MG63 (cell line): ENCODE measurements around the gene VSTM2B. TPM values are rescaled to one million over a fixed set of nuclear protein-coding genes. Genes with fewer than 3 reads are reported as not detected.

Source experiments
- DNase-seq: peaks from one replicate; pipeline ENCODE4 v3.0.0-alpha.2; 2020
- H3K27me3 ChIP-seq: fragments of 250-450 bp; sonication (Bioruptor Pico); 2 replicates; pipeline ENCODE4 v1.5.1; 2020; ENCODE audit warnings: mild to moderate bottlenecking, moderate library complexity
- H3K36me3 ChIP-seq: fragments of 250-450 bp; sonication (Bioruptor Pico); 2 replicates; pipeline ENCODE4 v1.5.1; 2020; ENCODE audit warnings: mild to moderate bottlenecking, moderate library complexity
- H3K4me3 ChIP-seq: fragments of 250-450 bp; sonication (Bioruptor Pico); 2 replicates; pipeline ENCODE4 v1.5.1; 2020; ENCODE audit warnings: mild to moderate bottlenecking, moderate library complexity
- H3K9me3 ChIP-seq: fragments of 250-450 bp; sonication (Bioruptor Pico); 2 replicates; pipeline ENCODE4 v1.5.1; 2020; ENCODE audit warnings: mild to moderate bottlenecking, moderate library complexity
- total RNA-seq: library from RNA; depleted of rRNA; stranded (reverse); fragments of >200 nt; shearing (Covaris generic); gene quantifications from 2 replicates; pipeline ENCODE4 v1.2.3, GENCODE V29; 2014; ENCODE audit warnings: low replicate concordance; rRNA removed

Gene VSTM2B
- total RNA-seq, 1 experiment from 2014 or later = not detected

GRCh38 chr19:29598496-29598895 lies 72.7 kb downstream of the VSTM2B start:
- H3K9me3 ChIP-seq = no peaks in the 10 kb centered on the region
- peaks cover 39% of the 10 kb centered on the region for H3K27me3 ChIP-seq
- H3K4me3 ChIP-seq = no peak overlapping the region
- no peak for DNase-seq
- no peaks in the 10 kb centered on the region for H3K36me3 ChIP-seq

- H3K9me3 ChIP-seq = no peaks in the 10 kb centered on the region
- no peak for DNase-seq
- peaks cover 3% of the 10 kb centered on the region for H3K27me3 ChIP-seq
- H3K4me3 ChIP-seq = no peak overlapping the region
- no peaks in the 10 kb centered on the region for H3K36me3 ChIP-seq
Measured at GRCh38 chr19:29603308-29603707, 77.5 kb downstream of the VSTM2B start.

GRCh38 chr19:29605653-29606419 lies 80.0 kb downstream of the VSTM2B start, which contains the start of gene POP4:
POP4 (plus strand) TSS chr19:29606283; CDS start chr19:29606319, 36 bp downstream.
- peak; percentile 98 for DNase-seq
- Histone ChIP-seq H3K9me3 (no peaks in the 10 kb centered on the region), H3K36me3 (peaks cover 20% of the 10 kb centered on the region), H3K27me3 (no peaks in the 10 kb centered on the region), H3K4me3 (peak within 1 kb of the TSS; percentile 97)

GRCh38 chr19:29606420-29606747 lies 80.6 kb downstream of the VSTM2B start:
- H3K27me3 ChIP-seq = no peaks in the 10 kb centered on the region
- peaks cover 25% of the 10 kb centered on the region for H3K36me3 ChIP-seq
- no peaks in the 10 kb centered on the region for H3K9me3 ChIP-seq
- H3K4me3 ChIP-seq = peak overlapping the region; percentile 97
- DNase-seq = no peak

DNA sequence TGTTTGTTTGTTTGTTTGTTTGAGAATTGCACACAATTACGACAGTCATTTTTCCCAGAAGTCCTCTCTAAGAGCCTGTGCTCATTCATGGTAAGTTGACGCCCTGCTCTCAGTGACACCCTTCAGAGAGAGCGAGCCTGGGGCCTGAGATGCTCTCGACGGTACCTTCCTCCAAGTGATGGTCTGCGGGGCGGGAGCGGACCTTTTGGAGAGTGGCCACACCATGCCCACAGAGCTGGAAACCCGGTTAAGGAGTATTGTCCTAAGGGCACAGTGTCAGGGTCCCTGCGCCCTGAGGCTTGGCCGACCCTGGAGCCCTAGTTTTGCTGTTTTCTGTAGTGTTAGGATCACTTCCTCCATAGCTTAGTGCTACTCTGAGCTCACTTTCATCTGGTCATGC lies 83.8 kb downstream of the VSTM2B start:
- no peaks in the 10 kb centered on the region for H3K9me3 ChIP-seq

GRCh38 chr19:29610213-29610573 lies 84.4 kb downstream of the VSTM2B start:
- no peak for DNase-seq
- no peak overlapping the region for H3K4me3 ChIP-seq
- peaks cover 50% of the 10 kb centered on the region for H3K36me3 ChIP-seq
- H3K9me3 ChIP-seq = no peaks in the 10 kb centered on the region
- H3K27me3 ChIP-seq = no peaks in the 10 kb centered on the region

More for the DNA sequence above, 83.8 kb downstream of the VSTM2B start:
- Histone ChIP-seq H3K4me3 (no peak overlapping the region), H3K27me3 (no peaks in the 10 kb centered on the region), H3K36me3 (peaks cover 50% of the 10 kb centered on the region)
- DNase-seq = no peak

DNA sequence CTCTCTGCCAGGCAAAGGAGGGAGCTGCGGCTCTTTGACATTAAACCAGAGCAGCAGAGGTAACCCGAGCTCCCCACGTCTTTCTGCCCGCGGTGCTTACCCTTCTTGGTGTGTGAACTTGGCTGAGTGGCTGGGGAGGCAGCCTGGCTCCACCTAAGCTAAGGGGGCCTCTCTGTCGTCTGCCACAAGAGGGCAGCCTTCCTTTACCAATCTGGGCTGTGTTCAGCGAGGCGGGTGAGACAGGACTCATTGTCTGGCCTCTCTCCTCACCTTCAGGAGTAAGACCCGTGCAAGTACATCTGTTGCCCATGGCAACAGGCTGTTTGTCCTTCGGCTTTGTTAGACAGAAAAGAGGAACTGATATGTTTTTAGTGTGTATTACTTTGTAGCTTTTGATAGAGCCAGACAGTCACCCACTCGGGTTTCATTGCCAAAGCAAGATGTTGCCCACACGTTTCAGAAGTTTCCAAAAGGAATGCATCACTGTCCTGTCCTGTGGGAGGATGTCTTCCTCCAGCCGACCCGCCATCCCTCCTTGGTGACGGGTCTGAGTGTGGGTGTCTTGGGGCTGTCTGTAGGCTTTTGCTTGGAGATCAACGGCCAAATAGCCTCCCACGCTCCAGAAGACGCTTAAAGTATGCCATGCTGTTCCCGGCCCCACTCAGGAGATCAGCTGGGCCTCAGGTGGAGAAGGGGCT lies 84.9 kb downstream of the VSTM2B start:
- Histone ChIP-seq H3K9me3 (no peaks in the 10 kb centered on the region), H3K27me3 (no peaks in the 10 kb centered on the region), H3K4me3 (no peak overlapping the region), H3K36me3 (peaks cover 55% of the 10 kb centered on the region)
- peak; percentile 70 for DNase-seq

GRCh38 chr19:29612121-29612520 lies 86.3 kb downstream of the VSTM2B start:
- Histone ChIP-seq H3K9me3 (no peaks in the 10 kb centered on the region), H3K27me3 (no peaks in the 10 kb centered on the region), H3K36me3 (peaks cover 60% of the 10 kb centered on the region), H3K4me3 (no peak overlapping the region)
- DNase-seq = no peak

- Histone ChIP-seq H3K36me3 (peaks cover 60% of the 10 kb centered on the region), H3K4me3 (no peak overlapping the region), H3K27me3 (no peaks in the 10 kb centered on the region), H3K9me3 (no peaks in the 10 kb centered on the region)
- no peak for DNase-seq
Measured at GRCh38 chr19:29612801-29613595, 87.2 kb downstream of the VSTM2B start.

GRCh38 chr19:29614046-29614445 lies 88.3 kb downstream of the VSTM2B start:
- peaks cover 54% of the 10 kb centered on the region for H3K36me3 ChIP-seq
- H3K4me3 ChIP-seq = no peak overlapping the region
- H3K9me3 ChIP-seq = no peaks in the 10 kb centered on the region
- H3K27me3 ChIP-seq = no peaks in the 10 kb centered on the region
- DNase-seq = no peak

Other genes with a start within 250 kb of the VSTM2B start
- 150 and 267 TPM in 2 replicates for gene POP4, start 80.3 kb downstream of the VSTM2B start, total RNA-seq
- gene PLEKHF1, start 139.5 kb downstream of the VSTM2B start, total RNA-seq = 22.2 and 37.5 TPM in 2 replicates
- 35.6 and 47.0 TPM in 2 replicates for gene C19orf12, start 189.3 kb downstream of the VSTM2B start, total RNA-seq